HEK293T (cell line): ENCODE results near the gene PRSS53.

Source experiments
- BHLHE40 ChIP-seq: fragments of 450-650 bp; IDR thresholded peaks from 2 replicates; pipeline ENCODE4 v1.6.1; 2016; ENCODE audit warnings: mild to moderate bottlenecking, moderate library complexity, borderline replicate concordance
- FOXA1 ChIP-seq: fragments of 450-650 bp; IDR thresholded peaks from 2 replicates; pipeline ENCODE4 v1.6.1; 2016; ENCODE audit warnings: mild to moderate bottlenecking
- HDGF ChIP-seq: fragments of 450-650 bp; IDR thresholded peaks from 2 replicates; pipeline ENCODE4 v1.6.1; 2017; ENCODE audit warnings: antibody characterized with exemption, borderline replicate concordance
- L3MBTL2 ChIP-seq: fragments of 450-650 bp; conservative IDR thresholded peaks from 2 replicates; pipeline ENCODE4 v1.6.1; 2016; ENCODE audit warnings: mild to moderate bottlenecking
- LEF1 ChIP-seq: fragments of 450-650 bp; IDR thresholded peaks from 2 replicates; pipeline ENCODE4 v1.6.1; 2017; ENCODE audit warnings: mild to moderate bottlenecking, borderline replicate concordance
- NFRKB ChIP-seq: fragments of 450-650 bp; IDR thresholded peaks from 2 replicates; pipeline ENCODE4 v1.6.1; 2016; ENCODE audit warnings: mild to moderate bottlenecking, moderate library complexity
- PKNOX1 ChIP-seq: fragments of 450-650 bp; IDR thresholded peaks from 2 replicates; pipeline ENCODE4 v1.6.1; 2016
- SP1 ChIP-seq: fragments of 450-650 bp; IDR thresholded peaks from 2 replicates; pipeline ENCODE4 v1.6.1; 2017

GRCh38 chr16:31134091-31134571, 45.4 kb upstream of the PRSS53 start:
- TF ChIP-seq BHLHE40 (no peak), FOXA1 (no peak), L3MBTL2 (no peak), NFRKB (no peak), LEF1 (no peak), SP1 (no peak), PKNOX1 (no peak), HDGF (no peak)
